Raji (cell line): ENCODE data around the gene SELENOO.
A peak's percentile ranks its signal among the peaks of the same experiment; 100 is the strongest.

Source experiments
- POLR2A ChIP-seq: IDR thresholded peaks from 2 replicates; pipeline ENCODE4 v1.6.1; 2011; ENCODE audit warnings: low read depth, low read length, control low read depth; ENCODE audit not compliant: insufficient read depth

SELENOO gene

GRCh38 chr22:50178871-50179869 is 21.6 kb upstream of the SELENOO start:
- TF ChIP-seq POLR2A = no peak

DNA sequence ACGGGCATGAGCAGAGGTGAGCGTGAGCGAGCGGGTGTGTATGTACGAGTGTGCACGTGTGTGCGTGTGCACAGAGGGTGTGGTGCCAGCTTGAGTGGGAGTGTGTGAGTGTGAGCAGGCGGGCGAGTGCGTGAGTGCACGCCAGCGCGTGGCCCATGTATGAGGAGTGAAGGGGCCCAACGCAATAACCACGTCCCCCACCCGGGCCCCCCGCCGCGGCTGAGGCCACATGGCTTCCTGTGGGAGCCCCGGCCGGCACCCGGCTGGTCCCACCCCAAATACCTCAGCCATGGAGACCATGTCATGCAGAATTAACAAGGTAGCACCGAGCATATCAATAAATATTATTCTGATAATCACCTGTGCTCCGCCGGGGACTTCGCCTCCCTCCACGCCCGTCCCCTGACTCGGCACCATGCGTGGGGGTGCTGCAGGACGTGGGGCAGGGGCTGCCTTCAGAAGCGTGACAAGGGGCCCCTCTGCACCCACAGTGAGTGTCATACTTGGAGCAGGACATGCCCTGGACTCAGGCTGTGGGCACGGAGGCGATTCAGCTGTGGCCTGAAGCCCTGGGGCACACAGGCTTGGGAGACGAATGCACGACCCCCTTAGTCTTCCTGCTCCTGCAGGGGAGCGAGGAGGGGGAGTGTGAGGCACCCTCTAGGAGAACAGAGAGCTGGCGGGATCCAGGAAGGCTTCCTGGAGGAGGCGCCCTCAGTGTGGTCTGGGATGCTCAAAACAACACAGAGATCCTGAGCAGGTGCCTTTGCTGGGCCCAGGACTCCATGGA is 20.7 kb upstream of the SELENOO start:
- no peak for TF ChIP-seq POLR2A

DNA sequence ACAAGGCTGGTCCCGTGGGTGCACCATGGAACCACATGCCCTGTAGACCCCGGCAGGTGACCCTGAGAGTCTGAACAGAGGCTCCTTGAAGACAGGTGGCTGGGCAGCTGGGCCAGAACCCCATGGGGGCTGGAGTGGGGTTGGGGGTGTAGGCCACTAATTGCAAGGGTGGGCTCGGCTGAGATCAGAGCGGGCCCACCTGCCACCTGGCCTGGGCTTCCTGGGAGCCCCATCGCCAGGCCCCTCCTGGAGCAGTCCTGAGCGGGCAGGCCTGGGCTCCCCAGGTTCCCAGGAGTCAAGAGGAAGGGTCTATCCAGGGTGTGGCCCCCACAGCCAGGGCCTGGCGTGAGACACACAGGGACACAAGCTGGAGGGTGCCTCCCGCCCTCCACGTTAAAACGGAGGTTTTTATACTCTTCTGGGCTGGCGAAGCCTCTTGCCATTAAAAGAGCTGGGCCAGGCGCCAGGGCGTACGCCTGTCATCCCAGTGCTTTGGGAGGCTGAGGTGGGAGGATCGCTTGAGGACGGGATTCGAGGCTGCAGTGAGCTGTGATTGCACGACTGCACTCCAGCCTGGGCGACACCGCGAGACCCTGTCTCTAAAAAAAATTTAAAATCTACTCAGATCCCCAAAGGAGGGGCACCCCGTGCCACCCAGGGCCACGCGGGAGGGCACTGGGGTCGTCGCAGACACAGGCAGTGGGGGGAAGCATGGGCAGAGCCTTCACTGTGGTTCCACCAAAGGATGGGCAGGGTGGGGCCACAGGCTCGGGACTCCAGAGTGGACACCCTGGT is 19.9 kb upstream of the SELENOO start:
- TF ChIP-seq POLR2A = no peak

DNA sequence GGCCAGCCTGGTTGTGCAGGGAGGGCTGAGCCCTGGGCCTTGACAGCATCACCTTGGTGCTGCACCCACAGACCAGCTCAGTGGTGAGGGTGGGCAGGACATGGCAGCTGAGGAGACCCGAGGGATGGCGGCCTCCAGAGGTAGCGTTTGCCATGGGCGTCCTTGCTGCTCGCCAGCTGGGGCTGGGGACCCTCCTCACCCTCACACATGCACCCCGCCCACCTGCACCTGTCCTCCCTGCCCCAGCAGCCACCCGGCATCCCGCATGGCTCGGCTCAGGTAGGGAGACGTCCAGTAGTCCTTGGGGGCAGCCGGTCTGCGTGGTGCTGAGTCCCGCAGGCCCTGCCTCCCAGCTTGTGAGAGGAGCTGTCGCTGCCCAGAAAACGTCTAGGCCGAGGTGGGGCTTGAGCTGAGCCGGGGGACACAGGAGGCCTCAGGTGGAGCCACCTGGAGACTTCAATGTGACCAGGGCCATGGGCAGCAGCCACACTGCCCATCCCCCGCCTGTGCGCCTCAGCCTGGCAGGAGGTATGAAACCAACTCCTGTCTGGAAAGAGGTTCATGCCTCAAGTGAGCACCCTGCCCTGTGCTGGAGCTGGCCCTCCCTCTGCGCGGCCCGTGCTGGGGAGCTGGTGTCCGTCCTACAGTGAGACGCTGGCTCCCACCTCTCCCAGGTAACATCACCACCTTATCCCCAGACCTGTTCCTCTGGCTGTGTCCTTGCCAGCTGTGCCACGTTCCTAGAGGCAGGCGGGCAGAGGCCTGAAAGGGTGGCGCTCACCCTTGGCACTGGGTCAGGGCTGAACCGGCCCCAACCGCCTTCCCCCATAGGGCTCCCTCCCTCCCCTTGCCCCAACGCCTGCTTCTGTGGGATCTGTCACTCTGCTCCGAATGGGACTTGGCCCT is 18.4 kb upstream of the SELENOO start:
- TF ChIP-seq POLR2A = no peak

DNA sequence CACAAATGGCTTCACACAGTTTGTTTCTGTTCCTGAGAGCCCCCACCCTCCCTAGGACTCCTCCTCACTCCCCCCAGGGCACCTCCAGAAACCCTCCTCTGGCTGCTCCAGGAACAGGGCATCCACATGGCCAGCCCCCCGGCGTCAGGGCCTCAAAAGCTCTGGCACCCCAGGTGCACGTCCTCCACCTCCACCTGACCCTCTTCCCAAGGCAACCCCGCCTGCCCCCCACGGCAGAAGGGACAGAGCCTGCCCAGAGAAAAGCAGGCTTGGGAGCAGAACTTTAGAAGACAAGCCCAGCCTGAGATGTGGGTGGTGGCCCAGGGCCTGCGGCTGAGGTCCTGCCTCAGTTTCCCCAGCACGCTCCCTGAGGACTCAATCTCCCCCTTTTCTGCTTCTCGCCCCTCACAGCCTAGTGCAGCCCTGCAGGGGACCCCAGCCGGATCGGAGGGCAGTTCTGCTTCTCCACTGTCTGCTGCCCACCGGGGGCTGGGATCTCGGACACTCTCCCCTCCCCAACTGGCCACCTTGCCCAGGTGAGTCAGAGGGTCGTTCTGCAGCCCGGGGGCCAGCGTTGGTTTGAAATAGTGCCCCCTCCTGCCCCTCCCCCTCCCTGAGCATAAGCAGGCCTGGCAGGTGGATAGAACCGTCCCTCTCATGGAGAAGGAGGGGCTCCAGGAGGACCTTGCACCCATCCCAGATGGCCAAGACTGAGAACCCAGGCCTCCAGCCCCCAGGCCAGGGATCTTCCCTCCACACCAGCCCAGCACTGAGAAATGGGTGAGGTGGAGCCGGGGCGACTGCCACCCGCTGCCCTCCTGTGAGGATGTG is 17.5 kb upstream of the SELENOO start:
- no peak for TF ChIP-seq POLR2A

DNA sequence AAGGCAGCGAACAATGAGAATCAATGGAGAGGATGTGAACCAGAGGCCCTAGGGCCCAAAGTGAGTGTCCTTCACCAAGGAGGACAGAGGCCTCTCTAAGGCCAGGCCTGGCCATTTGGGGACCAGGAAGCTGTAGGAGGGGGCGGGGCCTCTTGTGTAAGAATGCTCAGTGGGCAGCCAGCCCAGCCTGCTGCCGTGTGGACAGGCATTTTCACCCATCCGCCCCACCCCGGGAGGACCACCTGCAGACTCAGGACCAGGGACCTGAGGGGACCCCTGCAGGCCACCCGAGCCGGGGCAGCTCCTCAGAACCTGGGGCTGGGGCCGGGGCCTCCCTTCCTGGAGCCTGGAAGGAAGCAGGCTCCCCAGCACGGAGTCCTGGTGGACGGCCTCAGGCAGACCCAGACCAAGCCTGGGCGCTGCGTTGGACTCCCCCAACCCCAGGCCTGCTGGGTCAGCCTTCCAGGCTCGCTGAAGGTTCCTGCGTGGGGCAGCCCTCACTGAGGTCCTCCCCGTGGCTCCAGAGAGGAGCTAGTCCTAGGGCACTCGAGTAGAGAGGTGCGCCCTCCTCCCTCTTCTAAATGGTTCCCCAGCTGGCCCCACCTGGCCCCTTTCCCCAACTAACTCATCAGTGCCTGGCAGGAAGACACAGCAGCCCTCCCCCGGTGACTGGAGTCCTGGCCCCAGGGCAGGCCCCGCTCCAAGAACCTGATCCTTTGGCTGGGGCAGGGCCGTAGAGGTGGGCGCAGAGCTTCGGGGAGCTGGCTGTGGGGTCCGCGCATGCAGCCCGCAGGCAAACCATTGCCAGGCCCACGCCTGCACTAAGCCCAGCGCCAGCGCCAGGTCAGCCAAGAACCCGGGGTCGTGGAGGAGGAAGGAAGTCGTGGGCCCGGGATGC is 16.6 kb upstream of the SELENOO start:
- TF ChIP-seq POLR2A = no peak

GRCh38 chr22:50184902-50185374 is 15.9 kb upstream of the SELENOO start:
- no peak for TF ChIP-seq POLR2A

GRCh38 chr22:50185375-50186087 is 15.3 kb upstream of the SELENOO start, which contains the start of gene TRABD:
TSS of gene TRABD (plus strand) at chr22:50185913. CDS start at chr22:50193061, 7,148 bp downstream.
- peak; percentile 54 for TF ChIP-seq POLR2A

GRCh38 chr22:50186181-50186714 is 14.6 kb upstream of the SELENOO start:
- no peak for TF ChIP-seq POLR2A

DNA sequence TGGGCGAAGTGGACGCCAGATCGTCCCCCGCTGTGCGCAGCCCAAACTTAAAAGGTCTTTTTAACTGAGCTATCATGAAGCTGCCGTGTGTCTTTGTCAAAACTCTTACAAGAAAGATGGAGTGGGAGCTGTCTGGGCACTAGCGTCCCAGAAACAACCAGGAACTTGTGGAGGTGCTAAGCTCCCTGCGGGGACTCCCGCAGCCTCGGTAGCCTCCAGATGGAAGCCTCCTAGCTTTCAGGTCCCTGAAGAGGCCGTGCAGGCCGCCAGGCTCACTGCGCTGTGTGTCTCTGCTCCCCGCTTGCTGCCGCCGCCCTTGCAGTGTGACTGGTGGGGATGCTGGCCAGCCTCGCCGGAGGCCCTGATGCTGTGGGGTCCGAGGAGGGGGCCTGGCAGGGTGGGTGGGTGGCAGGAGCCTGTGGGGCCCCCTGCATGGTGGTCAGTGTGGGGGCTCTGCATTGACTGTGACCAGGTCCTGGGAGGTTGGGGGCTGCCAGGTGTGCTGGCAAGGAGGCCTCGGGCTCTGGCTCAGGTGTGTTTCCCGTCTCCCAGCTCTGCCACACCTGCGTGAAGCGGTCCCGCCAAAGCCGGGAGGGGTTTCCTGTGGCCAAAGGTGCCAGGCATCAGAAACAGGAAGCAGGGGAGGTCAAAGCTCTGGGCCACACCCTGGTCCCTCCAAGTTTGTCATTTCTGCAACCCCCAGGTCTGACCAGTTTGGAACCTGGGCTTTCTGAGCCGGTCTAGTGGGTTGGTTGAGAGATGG is 13.9 kb upstream of the SELENOO start:
- TF ChIP-seq POLR2A = no peak; the same call in 1 of the 2 replicates
